Central memory CD8-positive, alpha-beta T cell (primary cell): ENCODE data around the gene CFAP54.

ENCODE experiments used
- ATAC-seq: fragments of 150-1000 bp; cut with Tn5 transposase; replicated peaks from 2 replicates; pipeline ENCODE4 v1.10.0; 2022; ENCODE audit warnings: mild to moderate bottlenecking, moderate FRiP score, moderate number of reproducible peaks; ENCODE audit not compliant: poor library complexity, severe bottlenecking; ENCODE audit errors: extremely low read depth
- DNase-seq, 2 donors: peaks; one replicate each; pipeline ENCODE4 v3.0.0; 2021; ENCODE audit warnings: low spot score in 2 of 2
- H3K27ac Mint-ChIP-seq: one replicate; pipeline ENCODE4 v1.8.0; 2022; ENCODE audit warnings: low read depth, mild to moderate bottlenecking, moderate library complexity, mixed read lengths
- H3K27me3 Mint-ChIP-seq: one replicate; pipeline ENCODE4 v1.8.0; 2022; ENCODE audit warnings: mixed read lengths
- H3K36me3 Mint-ChIP-seq: one replicate; pipeline ENCODE4 v1.8.0; 2022; ENCODE audit warnings: mild to moderate bottlenecking, moderate library complexity, mixed read lengths; ENCODE audit not compliant: insufficient read depth
- H3K4me1 Mint-ChIP-seq: one replicate; pipeline ENCODE4 v1.8.0; 2022; ENCODE audit warnings: mixed read lengths
- H3K4me3 Mint-ChIP-seq: one replicate; pipeline ENCODE4 v1.8.0; 2022; ENCODE audit warnings: mild to moderate bottlenecking, moderate library complexity, mixed read lengths
- H3K9me3 Mint-ChIP-seq: one replicate; pipeline ENCODE4 v1.8.0; 2022; ENCODE audit warnings: mixed read lengths

Gene CFAP54

DNA sequence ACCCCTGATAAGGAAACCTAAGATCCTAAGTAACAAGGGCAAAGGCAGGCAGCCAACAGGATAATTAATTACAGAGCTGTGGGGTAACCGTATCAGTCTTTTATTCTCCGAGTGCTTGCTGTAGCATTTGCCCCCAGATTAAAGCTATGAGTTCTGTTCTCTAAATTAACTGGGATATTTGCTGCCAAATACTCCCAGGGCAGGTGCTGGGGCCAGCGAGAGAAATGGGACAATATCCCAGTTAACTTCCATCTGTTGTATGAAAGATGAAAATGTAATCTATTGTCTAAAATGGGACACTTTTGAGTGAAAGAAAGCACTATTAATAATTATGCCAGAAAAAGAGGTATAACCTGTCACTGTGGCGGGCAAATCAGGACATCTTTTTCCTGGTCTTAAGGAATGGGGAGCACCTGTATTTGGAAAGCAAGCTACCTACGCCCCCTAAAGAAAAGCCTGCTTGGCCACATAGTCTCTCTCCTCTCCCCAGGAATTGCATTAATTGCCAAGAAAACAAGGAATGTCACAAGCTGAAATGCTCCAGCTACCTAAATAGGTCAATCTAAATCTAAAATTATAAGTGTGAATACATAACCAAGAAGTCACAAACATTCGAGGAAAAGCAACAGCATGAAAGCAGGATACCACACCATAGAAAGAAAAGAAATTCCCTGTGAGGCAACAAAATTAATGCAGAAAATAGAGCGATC, 26.7 kb upstream of the CFAP54 start:
- H3K27me3 Mint-ChIP-seq = no peaks in the 10 kb centered on the region
- no peaks in the 10 kb centered on the region for H3K9me3 Mint-ChIP-seq
- H3K4me3 Mint-ChIP-seq = no peak overlapping the region
- no peaks in the 10 kb centered on the region for H3K4me1 Mint-ChIP-seq
- DNase-seq (no peak), ATAC-seq (no peak)
- no peak overlapping the region for H3K27ac Mint-ChIP-seq
- H3K36me3 Mint-ChIP-seq = no peaks in the 10 kb centered on the region

GRCh38 chr12:96465896-96466295, 23.5 kb upstream of the CFAP54 start:
- H3K27me3 Mint-ChIP-seq = no peaks in the 10 kb centered on the region
- H3K4me1 Mint-ChIP-seq = no peaks in the 10 kb centered on the region
- ATAC-seq (no peak), DNase-seq (no peak)
- H3K4me3 Mint-ChIP-seq = no peak overlapping the region
- no peak overlapping the region for H3K27ac Mint-ChIP-seq
- no peaks in the 10 kb centered on the region for H3K36me3 Mint-ChIP-seq
- H3K9me3 Mint-ChIP-seq = peaks cover 3% of the 10 kb centered on the region

DNA sequence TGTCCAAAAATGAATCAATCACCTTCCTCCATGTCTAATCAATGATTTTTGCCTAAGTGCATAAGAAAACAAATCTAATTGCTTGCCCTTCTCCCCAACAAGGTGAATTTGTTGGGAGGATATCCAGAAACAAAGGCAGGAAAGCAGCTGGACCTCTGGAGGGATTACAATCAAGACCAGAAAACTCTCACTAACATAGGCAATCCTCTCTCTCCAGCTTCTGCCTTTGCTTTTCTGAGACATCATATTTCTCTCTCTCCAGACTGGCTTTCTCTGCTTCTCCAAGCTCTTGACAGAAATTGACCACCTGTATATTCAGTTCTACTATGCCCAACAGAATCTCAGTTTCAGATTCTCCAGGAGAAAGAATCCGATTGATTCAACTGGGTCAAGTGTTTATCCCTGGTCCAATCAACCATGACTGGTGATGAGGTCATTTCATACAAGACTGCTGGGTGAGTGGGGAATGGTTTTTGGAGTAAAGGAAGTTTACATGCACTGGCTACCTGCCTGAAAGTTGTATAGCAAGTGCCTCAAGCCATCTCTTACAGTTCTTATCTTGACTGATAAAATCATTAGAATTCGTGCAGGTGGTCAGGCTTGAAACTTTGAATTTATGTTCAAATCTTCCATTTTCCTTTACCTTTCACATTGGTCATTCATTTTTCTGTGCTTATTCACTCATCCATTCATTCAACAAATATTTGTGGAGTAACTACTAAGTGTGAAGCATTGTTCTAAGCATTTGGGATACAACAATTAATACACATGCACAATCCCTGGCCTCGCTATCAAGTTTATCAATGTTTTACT, 22.2 kb upstream of the CFAP54 start:
- H3K27ac Mint-ChIP-seq = no peak overlapping the region
- peaks cover 3% of the 10 kb centered on the region for H3K9me3 Mint-ChIP-seq
- no peaks in the 10 kb centered on the region for H3K27me3 Mint-ChIP-seq
- H3K4me1 Mint-ChIP-seq = peaks cover under 1% of the 10 kb centered on the region
- DNase-seq (no peak), ATAC-seq (no peak)
- H3K36me3 Mint-ChIP-seq = no peaks in the 10 kb centered on the region
- H3K4me3 Mint-ChIP-seq = no peak overlapping the region

GRCh38 chr12:96471368-96472050, 17.9 kb upstream of the CFAP54 start:
- H3K4me1 Mint-ChIP-seq = peaks cover 20% of the 10 kb centered on the region
- no peak for DNase-seq
- ATAC-seq = no peak
- peak overlapping the region; percentile 29 for H3K27ac Mint-ChIP-seq
- H3K9me3 Mint-ChIP-seq = peaks cover 3% of the 10 kb centered on the region
- no peak overlapping the region for H3K4me3 Mint-ChIP-seq
- H3K36me3 Mint-ChIP-seq = peaks cover 1% of the 10 kb centered on the region
- H3K27me3 Mint-ChIP-seq = no peaks in the 10 kb centered on the region

- Mint-ChIP-seq H3K9me3 (peaks cover 3% of the 10 kb centered on the region), H3K4me3 (no peak overlapping the region), H3K27me3 (no peaks in the 10 kb centered on the region), H3K4me1 (peaks cover 20% of the 10 kb centered on the region), H3K36me3 (peaks cover 1% of the 10 kb centered on the region), H3K27ac (peak overlapping the region; percentile 61)
- ATAC-seq (no peak), DNase-seq (no peak)
These were observed 17.0 kb upstream of the CFAP54 start for GRCh38 chr12:96472384-96472783.

- ATAC-seq (peak; percentile 98), DNase-seq (peak in 1 of 2 donors; percentile 31)
- Mint-ChIP-seq H3K36me3 (peaks cover 1% of the 10 kb centered on the region), H3K9me3 (peaks cover 3% of the 10 kb centered on the region), H3K27ac (peak overlapping the region; percentile 61), H3K4me3 (peak overlapping the region; percentile 33), H3K4me1 (peaks cover 20% of the 10 kb centered on the region), H3K27me3 (no peaks in the 10 kb centered on the region)
These were observed 15.8 kb upstream of the CFAP54 start for GRCh38 chr12:96473394-96474093.

DNA sequence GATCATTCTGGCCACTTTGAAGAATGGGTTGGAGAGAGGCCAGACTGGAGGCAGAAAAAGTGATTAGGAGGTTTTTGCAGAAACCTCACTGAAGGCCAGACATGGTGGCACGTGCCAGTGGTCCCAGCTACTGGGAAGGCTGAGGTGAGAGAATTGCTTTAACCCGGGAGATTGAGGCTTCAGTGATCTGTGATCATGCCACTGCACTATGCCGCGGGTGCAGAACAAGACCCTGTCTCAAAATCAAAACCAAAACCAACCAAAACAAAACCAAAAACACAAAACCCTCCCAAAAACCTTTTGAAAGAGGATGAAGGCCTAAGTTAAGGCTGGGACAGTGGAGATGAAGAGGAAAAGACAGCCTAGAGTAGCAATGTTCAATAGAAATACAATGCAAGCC, 15.2 kb upstream of the CFAP54 start:
- ATAC-seq = no peak
- Mint-ChIP-seq H3K9me3 (no peaks in the 10 kb centered on the region), H3K36me3 (peaks cover 1% of the 10 kb centered on the region), H3K4me1 (peaks cover 20% of the 10 kb centered on the region), H3K27ac (peak overlapping the region; percentile 61), H3K4me3 (no peak overlapping the region), H3K27me3 (no peaks in the 10 kb centered on the region)
- no peak for DNase-seq

GRCh38 chr12:96478011-96478410, 11.4 kb upstream of the CFAP54 start:
- peaks cover 15% of the 10 kb centered on the region for H3K4me1 Mint-ChIP-seq
- DNase-seq = no peak
- no peak overlapping the region for H3K27ac Mint-ChIP-seq
- no peaks in the 10 kb centered on the region for H3K36me3 Mint-ChIP-seq
- ATAC-seq = no peak
- no peak overlapping the region for H3K4me3 Mint-ChIP-seq
- H3K9me3 Mint-ChIP-seq = no peaks in the 10 kb centered on the region
- H3K27me3 Mint-ChIP-seq = no peaks in the 10 kb centered on the region

DNA sequence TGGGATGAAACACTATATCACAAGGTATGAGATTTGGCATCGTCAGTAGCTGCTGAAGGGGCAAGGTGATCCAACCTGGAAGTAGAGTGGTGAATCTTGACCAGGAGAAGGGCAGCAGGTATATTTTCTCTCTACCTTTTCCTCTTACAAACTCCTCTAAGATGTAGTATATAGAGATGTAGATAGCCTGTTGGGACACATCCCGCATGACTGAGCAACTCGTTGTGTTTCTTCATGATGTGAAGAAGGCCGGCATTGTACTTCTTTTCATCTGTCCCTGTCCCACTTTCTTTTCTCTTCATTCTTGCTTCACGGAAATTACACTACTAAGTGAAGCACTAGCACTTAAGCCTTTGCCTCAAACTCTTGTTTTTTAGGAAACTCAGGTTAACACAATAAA, 7.3 kb upstream of the CFAP54 start:
- no peaks in the 10 kb centered on the region for H3K9me3 Mint-ChIP-seq
- H3K27ac Mint-ChIP-seq = no peak overlapping the region
- no peak overlapping the region for H3K4me3 Mint-ChIP-seq
- no peak for ATAC-seq
- no peaks in the 10 kb centered on the region for H3K27me3 Mint-ChIP-seq
- no peak for DNase-seq
- H3K36me3 Mint-ChIP-seq = no peaks in the 10 kb centered on the region
- peaks cover 18% of the 10 kb centered on the region for H3K4me1 Mint-ChIP-seq

DNA sequence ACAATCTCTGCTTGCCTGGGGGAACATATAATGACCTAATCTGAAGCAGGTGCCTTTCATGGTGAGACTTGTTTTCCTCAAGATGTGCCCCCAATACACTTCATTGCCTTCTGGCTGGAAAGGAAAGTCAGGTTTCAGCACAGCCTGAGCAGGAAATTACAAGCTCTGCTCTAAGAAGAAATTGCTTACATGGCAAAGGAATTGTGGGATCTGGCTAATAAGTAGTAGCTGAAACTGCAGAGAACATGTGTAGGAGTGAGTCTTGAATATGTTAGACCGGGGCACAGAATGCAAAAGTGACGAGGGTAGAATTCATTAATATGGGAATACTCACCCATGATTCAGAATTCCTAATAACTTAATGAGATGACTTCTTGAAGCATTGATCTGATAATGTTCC, 6.3 kb upstream of the CFAP54 start:
- no peaks in the 10 kb centered on the region for H3K36me3 Mint-ChIP-seq
- no peak overlapping the region for H3K27ac Mint-ChIP-seq
- no peaks in the 10 kb centered on the region for H3K9me3 Mint-ChIP-seq
- peaks cover 18% of the 10 kb centered on the region for H3K4me1 Mint-ChIP-seq
- H3K4me3 Mint-ChIP-seq = no peak overlapping the region
- no peak for ATAC-seq
- no peak for DNase-seq
- H3K27me3 Mint-ChIP-seq = no peaks in the 10 kb centered on the region

DNA sequence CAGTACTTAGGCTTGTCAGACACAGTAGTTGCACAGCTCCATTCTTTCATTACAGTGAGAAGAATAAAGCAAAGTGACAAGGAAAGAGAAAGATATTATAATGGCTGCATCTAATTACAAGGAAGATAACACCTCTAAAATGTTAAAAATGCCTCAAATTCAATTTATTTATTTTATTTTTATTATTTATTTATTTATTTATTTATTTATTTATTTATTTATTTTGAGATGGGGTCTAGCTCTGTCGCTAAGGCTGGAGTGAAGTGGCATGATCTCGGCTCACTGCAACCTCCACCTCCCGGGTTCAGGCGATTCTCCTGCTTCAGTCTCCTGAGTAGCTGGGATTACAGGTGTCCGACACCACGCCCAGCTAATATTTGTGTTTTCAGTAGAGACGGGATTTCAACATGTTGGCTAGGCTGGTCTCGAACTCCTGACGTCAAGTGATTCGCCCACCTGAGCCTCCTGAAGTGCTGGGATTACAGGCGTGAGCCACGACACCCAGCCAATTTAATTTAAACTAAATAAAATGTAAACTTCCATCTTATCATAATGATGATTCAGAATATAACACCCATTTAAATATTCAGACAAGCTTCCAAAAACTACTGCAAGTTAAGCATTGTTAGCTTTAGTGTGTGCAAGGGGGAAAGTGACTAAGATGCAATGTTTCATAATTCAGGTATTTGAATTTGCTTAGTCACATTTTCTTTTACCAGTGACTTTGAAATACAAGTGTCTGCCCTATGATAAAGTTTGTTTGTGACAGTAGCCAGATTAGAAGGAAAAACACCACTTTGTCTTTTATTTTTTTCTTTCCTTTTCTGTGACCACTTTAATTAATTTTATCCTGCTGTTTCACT, 2.4 kb upstream of the CFAP54 start:
- Mint-ChIP-seq H3K36me3 (peaks cover 6% of the 10 kb centered on the region), H3K4me1 (peaks cover 24% of the 10 kb centered on the region), H3K27me3 (no peaks in the 10 kb centered on the region), H3K9me3 (no peaks in the 10 kb centered on the region), H3K27ac (no peak overlapping the region), H3K4me3 (no peak overlapping the region)
- no peak for ATAC-seq
- DNase-seq = no peak

DNA sequence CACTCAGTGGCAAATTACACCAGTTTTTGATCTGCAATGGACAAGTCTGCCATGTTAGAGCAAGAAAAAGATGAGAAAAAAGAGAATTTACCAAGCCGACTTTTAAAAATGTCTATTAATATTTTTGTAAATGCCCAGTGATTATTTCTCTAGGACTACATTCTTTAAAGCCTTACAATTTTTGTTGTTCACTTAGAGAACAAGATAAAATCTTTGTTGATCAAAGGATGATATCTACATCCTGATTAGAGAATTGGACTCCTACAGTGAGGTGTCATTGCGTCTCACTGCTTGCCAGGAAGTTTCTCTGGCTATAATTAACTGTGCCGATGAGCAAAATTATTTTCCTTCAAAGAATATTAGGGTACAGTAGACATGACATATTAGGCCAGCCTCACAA, 1.7 kb upstream of the CFAP54 start:
- H3K27ac Mint-ChIP-seq = no peak overlapping the region
- ATAC-seq (no peak), DNase-seq (no peak)
- H3K36me3 Mint-ChIP-seq = peaks cover 6% of the 10 kb centered on the region
- no peaks in the 10 kb centered on the region for H3K9me3 Mint-ChIP-seq
- no peak overlapping the region for H3K4me3 Mint-ChIP-seq
- H3K27me3 Mint-ChIP-seq = no peaks in the 10 kb centered on the region
- peaks cover 24% of the 10 kb centered on the region for H3K4me1 Mint-ChIP-seq
